AG04449 (cell line): ENCODE results near the gene DRD2.

Experiments used
- CTCF ChIA-PET: fragments of 350-600 bp; formaldehyde crosslinking; extraction: SDS; loops from one replicate; lab custom pipeline; 2021; ENCODE audit warnings: antibody characterized with exemption; lab: Yijun Ruan, JAX
- POLR2A ChIA-PET: fragments of 400-600, 350-600 bp; formaldehyde crosslinking; extraction: SDS; loops from one replicate; lab custom pipeline; 2020; ENCODE audit warnings: antibody characterized with exemption, inconsistent platforms; lab: Yijun Ruan, JAX
- DNase-seq: peaks from one replicate; pipeline ENCODE4 v3.0.0-alpha.2; 2010; ENCODE audit warnings: low read depth, low spot score
- H3K4me3 ChIP-seq: 2 replicates; pipeline ENCODE4 v1.5.1; 2011; ENCODE audit warnings: low read depth, mild to moderate bottlenecking, control low read depth, low read length
- TF ChIP-seq, protein P1 (sequence below): IDR thresholded peaks from one replicate; pipeline ENCODE4 v1.5.1; 2011; ENCODE audit warnings: mild to moderate bottlenecking, moderate library complexity, low read length, control low read depth, inconsistent platforms; ENCODE audit not compliant: insufficient read depth; ENCODE audit errors: missing control alignments

DRD2 gene

DNA sequence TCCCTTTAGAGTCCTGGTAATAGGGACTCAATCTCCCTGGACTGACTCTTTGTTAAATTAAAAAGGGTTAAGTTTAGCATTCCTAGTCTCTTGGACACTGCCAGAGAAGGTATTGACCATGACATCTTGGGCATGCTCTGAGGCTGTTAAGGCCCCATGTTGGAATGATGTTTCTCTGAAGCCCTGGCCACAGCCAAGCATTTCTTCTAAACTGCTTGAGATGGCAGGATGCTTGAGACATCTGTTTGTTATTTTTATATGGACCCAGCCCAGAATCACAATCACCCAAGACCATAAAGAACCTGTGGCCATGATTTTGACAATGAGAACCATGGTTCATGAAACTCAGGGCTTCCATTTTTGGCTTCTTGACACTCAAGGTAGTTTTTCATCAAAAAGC lies 93.1 kb downstream of the DRD2 start:
- no peak overlapping the region for H3K4me3 ChIP-seq
- CTCF ChIA-PET, result no interaction called here
- POLR2A ChIA-PET, result no interaction called here
- TF ChIP-seq, protein P1, sequence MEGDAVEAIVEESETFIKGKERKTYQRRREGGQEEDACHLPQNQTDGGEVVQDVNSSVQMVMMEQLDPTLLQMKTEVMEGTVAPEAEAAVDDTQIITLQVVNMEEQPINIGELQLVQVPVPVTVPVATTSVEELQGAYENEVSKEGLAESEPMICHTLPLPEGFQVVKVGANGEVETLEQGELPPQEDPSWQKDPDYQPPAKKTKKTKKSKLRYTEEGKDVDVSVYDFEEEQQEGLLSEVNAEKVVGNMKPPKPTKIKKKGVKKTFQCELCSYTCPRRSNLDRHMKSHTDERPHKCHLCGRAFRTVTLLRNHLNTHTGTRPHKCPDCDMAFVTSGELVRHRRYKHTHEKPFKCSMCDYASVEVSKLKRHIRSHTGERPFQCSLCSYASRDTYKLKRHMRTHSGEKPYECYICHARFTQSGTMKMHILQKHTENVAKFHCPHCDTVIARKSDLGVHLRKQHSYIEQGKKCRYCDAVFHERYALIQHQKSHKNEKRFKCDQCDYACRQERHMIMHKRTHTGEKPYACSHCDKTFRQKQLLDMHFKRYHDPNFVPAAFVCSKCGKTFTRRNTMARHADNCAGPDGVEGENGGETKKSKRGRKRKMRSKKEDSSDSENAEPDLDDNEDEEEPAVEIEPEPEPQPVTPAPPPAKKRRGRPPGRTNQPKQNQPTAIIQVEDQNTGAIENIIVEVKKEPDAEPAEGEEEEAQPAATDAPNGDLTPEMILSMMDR, result no peak
- no peak for DNase-seq

- POLR2A ChIA-PET, result no interaction called here
- H3K4me3 ChIP-seq, result no peak overlapping the region
- no peak for DNase-seq
- TF ChIP-seq, protein P1, result no peak
- CTCF ChIA-PET, result no interaction called here
Observed at GRCh38 chr11:113378692-113379091, 96.5 kb downstream of the DRD2 start.

DNA sequence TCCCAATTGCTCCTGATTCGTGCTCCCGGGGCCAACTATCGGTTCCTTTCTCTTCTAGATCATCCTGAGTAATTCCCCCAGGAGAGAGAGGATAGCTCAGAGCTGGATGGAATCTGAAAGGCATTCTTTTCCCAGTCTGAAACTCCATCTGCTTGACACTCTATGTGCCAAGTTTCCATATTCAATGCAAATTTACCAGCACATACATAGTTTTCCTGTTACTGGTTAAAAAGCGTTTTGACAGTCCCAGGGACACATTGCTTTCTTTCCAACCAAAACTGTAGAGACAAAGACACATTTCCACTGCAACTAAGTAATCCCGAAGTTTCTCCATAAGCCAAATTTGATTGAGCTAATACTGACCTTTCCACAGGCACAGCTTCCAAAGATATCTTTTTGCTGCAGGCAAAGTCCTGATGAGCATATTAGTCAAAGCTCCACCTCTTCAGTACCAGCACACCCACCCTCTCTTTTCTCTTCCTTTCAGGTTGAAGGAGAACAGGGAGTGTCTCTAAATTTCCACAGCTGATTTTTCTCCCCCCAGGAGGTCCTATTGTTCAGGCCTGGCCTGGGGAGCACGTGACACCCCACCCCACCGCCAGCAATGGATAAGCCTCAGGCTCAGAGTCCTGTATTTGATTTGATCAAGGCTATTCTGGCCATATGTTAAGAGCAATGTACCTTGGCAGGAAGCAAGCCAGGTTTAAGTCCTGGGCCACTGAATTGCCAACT lies 97.4 kb downstream of the DRD2 start:
- H3K4me3 ChIP-seq, result no peak overlapping the region
- no peak for DNase-seq
- TF ChIP-seq, protein P1, result no peak
- CTCF ChIA-PET, result no interaction called here
- POLR2A ChIA-PET, result no interaction called here

GRCh38 chr11:113376156-113376555 lies 99.0 kb downstream of the DRD2 start:
- H3K4me3 ChIP-seq, result no peak overlapping the region
- ChIA-PET CTCF (no interaction called here), POLR2A (no interaction called here)
- TF ChIP-seq, protein P1, result no peak
- no peak for DNase-seq

DNA sequence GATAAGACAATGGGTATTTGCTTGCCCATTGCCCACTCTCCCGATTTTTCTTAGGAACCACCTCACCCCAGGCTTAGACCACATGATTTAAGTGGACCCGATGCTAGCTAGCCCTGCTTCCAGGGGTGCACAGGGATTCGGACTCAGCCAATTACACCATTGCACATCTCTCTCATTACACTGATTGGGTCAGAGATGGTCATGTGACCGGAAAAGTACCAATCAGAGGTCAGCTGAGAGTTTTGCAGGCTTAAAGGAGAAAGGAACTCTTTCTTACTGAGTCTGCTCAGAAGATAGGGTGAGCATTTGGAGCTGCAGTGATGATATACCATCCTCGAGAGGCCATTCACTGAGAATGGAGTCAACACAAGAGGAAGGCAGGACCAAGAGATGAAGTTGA lies 99.8 kb downstream of the DRD2 start:
- ChIA-PET CTCF (no interaction called here), POLR2A (no interaction called here)
- TF ChIP-seq, protein P1, result no peak
- no peak overlapping the region for H3K4me3 ChIP-seq
- no peak for DNase-seq

GRCh38 chr11:113373981-113374560 lies 101.1 kb downstream of the DRD2 start:
- ChIA-PET CTCF (no interaction called here), POLR2A (no interaction called here)
- no peak for DNase-seq
- TF ChIP-seq, protein P1, result no peak
- H3K4me3 ChIP-seq, result no peak overlapping the region
